ENCODE results near the gene SMPDL3A.

Gene SMPDL3A

GRCh38 chr6:122808121-122808885 is 19.2 kb downstream of the SMPDL3A start:
- FAIRE-seq: no peak

GRCh38 chr6:122809001-122809400 is 19.9 kb downstream of the SMPDL3A start:
- no peak for FAIRE-seq

- FAIRE-seq: no peak
Measured at GRCh38 chr6:122809691-122810090, 20.6 kb downstream of the SMPDL3A start.

GRCh38 chr6:122810189-122810588 is 21.1 kb downstream of the SMPDL3A start:
- no peak for FAIRE-seq

GRCh38 chr6:122817358-122817757 is 28.3 kb downstream of the SMPDL3A start:
- FAIRE-seq: no peak

- no peak for FAIRE-seq
Measured at GRCh38 chr6:122817766-122818165, 28.7 kb downstream of the SMPDL3A start.

GRCh38 chr6:122818866-122819265 is 29.8 kb downstream of the SMPDL3A start:
- no peak for FAIRE-seq

- FAIRE-seq: no peak
Measured at GRCh38 chr6:122821095-122821494, 32.0 kb downstream of the SMPDL3A start.

- no peak for FAIRE-seq
Measured at GRCh38 chr6:122825163-122825562, 36.1 kb downstream of the SMPDL3A start.

- no peak for FAIRE-seq
Measured at GRCh38 chr6:122829456-122829855, 40.4 kb downstream of the SMPDL3A start.

GRCh38 chr6:122831511-122831910 is 42.5 kb downstream of the SMPDL3A start:
- FAIRE-seq: no peak

GRCh38 chr6:122832459-122832858 is 43.4 kb downstream of the SMPDL3A start:
- FAIRE-seq: no peak

- FAIRE-seq: no peak
Measured at GRCh38 chr6:122833021-122833491, 44.0 kb downstream of the SMPDL3A start.

- FAIRE-seq: peak; percentile 63
Measured at GRCh38 chr6:122838060-122838780, 49.2 kb downstream of the SMPDL3A start.

- no peak for FAIRE-seq
Measured at GRCh38 chr6:122839472-122839871, 50.4 kb downstream of the SMPDL3A start.

- no peak for FAIRE-seq
Measured at GRCh38 chr6:122839906-122840305, 50.8 kb downstream of the SMPDL3A start.

GRCh38 chr6:122845464-122845863 is 56.4 kb downstream of the SMPDL3A start:
- FAIRE-seq: no peak

- no peak for FAIRE-seq
Measured at GRCh38 chr6:122845916-122846612, 57.0 kb downstream of the SMPDL3A start.

GRCh38 chr6:122853259-122853995 is 64.4 kb downstream of the SMPDL3A start:
- FAIRE-seq: no peak
